SK-N-SH (cell line): ENCODE results near the gene CDH4. TPM values are rescaled to one million over a fixed set of nuclear protein-coding genes. Genes with fewer than 3 reads are reported as not detected.

Experiments
- CTCF ChIA-PET: fragments of 300-600, 350-600 bp; formaldehyde crosslinking; extraction: SDS; loops from one replicate; lab custom pipeline; 2021; lab: Yijun Ruan, JAX
- POLR2A ChIA-PET: fragments of 350-600 bp; sonication (Branson Sonifier 250); formaldehyde crosslinking; extraction: SDS; loops from one replicate; lab custom pipeline; 2020; ENCODE audit warnings: antibody characterized with exemption, inconsistent platforms; lab: Yijun Ruan, JAX
- DNase-seq: peaks from one replicate; pipeline ENCODE4 v3.0.0; 2012
- H2AFZ ChIP-seq: fragments of 200-600 bp; sonication (generic); 2 replicates; pipeline ENCODE4 v1.8.1; 2016; ENCODE audit warnings: antibody characterized with exemption, mild to moderate bottlenecking, low read depth
- H3F3A ChIP-seq: fragments of 200-600 bp; sonication (generic); replicated peaks from 2 replicates; pipeline ENCODE3; 2016; ENCODE audit warnings: antibody characterized with exemption, mild to moderate bottlenecking; ENCODE audit not compliant: insufficient read depth
- H3K27ac ChIP-seq, 2 experiments: fragments of 200-500 bp in 1 of 2; fragments of 200-600 bp in 1 of 2; sonication (Bioruptor generic) in 1 of 2; sonication (generic), shearing (Covaris generic) in 1 of 2; 2 replicates each; pipeline versions ENCODE4 v1.5.1 to v1.6.1; 2014 to 2016; ENCODE audit warnings: low read depth in 2 of 2, inconsistent platforms in 1 of 2, low read length in 1 of 2, mild to moderate bottlenecking in 1 of 2, mixed read lengths in 1 of 2
- H3K27me3 ChIP-seq: fragments of 200-600 bp; sonication (generic), shearing (Covaris generic); 2 replicates; pipeline ENCODE4 v1.6.1; 2016; ENCODE audit warnings: mixed run types; ENCODE audit not compliant: insufficient read depth
- H3K36me3 ChIP-seq, 2 experiments: fragments of 200-500 bp in 1 of 2; fragments of 200-600 bp in 1 of 2; sonication (Bioruptor generic) in 1 of 2; sonication (generic) in 1 of 2; replicated peaks in 1 of 2; 2 replicates each; pipeline versions ENCODE3 to v1.5.1; 2014 to 2016; ENCODE audit warnings: low read length in 1 of 2, mild to moderate bottlenecking in 1 of 2; ENCODE audit not compliant: insufficient read depth in 2 of 2, control insufficient read depth in 1 of 2
- H3K4me1 ChIP-seq, 2 experiments: fragments of 200-500 bp in 1 of 2; fragments of 200-600 bp in 1 of 2; sonication (Bioruptor generic) in 1 of 2; sonication (generic), shearing (Covaris generic) in 1 of 2; 2 replicates each; pipeline versions ENCODE4 v1.5.1 to v1.6.1; 2014 to 2016; ENCODE audit warnings: low read depth in 1 of 2, low read length in 1 of 2, mixed run types in 1 of 2; ENCODE audit not compliant: insufficient read depth in 2 of 2, control insufficient read depth in 1 of 2
- H3K4me2 ChIP-seq: fragments of 200-600 bp; sonication (generic), shearing (Covaris generic); 2 replicates; pipeline ENCODE4 v1.6.1; 2017; ENCODE audit warnings: mixed run types
- H3K4me3 ChIP-seq, 2 experiments: fragments of 200-500 bp in 1 of 2; fragments of 200-600 bp in 1 of 2; sonication (Bioruptor generic) in 1 of 2; sonication (generic), shearing (Covaris generic) in 1 of 2; 2 replicates each; pipeline versions ENCODE4 v1.5.1 to v1.8.1; 2014 to 2016; ENCODE audit warnings: low read depth in 2 of 2, inconsistent platforms in 1 of 2, low read length in 1 of 2, mild to moderate bottlenecking in 1 of 2, mixed read lengths in 1 of 2, moderate library complexity in 1 of 2
- H3K79me2 ChIP-seq: fragments of 200-600 bp; sonication (generic); 2 replicates; pipeline ENCODE4 v1.8.1; 2017; ENCODE audit warnings: mild to moderate bottlenecking; ENCODE audit not compliant: insufficient read depth
- H3K9ac ChIP-seq: fragments of 200-600 bp; sonication (generic); 2 replicates; pipeline ENCODE4 v1.6.1; 2017; ENCODE audit warnings: mixed run types
- H3K9me2 ChIP-seq: fragments of 200-600 bp; sonication (generic); 2 replicates; pipeline ENCODE4 v1.6.1; 2017; ENCODE audit warnings: mixed run types
- H3K9me3 ChIP-seq: fragments of 200-600 bp; sonication (generic); 2 replicates; pipeline ENCODE4 v1.6.1; 2017; ENCODE audit warnings: mixed run types, mild to moderate bottlenecking, moderate library complexity
- H4K20me1 ChIP-seq: fragments of 200-600 bp; sonication (generic); 2 replicates; pipeline ENCODE4 v1.6.1; 2017; ENCODE audit warnings: mild to moderate bottlenecking, mixed run types; ENCODE audit not compliant: insufficient read depth
- CHD2 ChIP-seq: fragments of 150-350 bp; IDR thresholded peaks from 2 replicates; pipeline ENCODE4 v1.6.1; 2018; ENCODE audit warnings: low read length; ENCODE audit not compliant: partially characterized antibody
- ELF1 ChIP-seq: IDR thresholded peaks from 2 replicates; pipeline ENCODE4 v1.4.0; 2012
- FOXM1 ChIP-seq: IDR thresholded peaks from 2 replicates; pipeline ENCODE4 v1.4.0; 2012; ENCODE audit warnings: low read depth, mild to moderate bottlenecking
- IRF3 ChIP-seq: fragments of 150-350 bp; IDR thresholded peaks from 2 replicates; pipeline ENCODE4 v1.6.1; 2016; ENCODE audit warnings: mild to moderate bottlenecking, low read depth, low read length
- JUND ChIP-seq: IDR thresholded peaks from 2 replicates; pipeline ENCODE4 v1.4.0; 2012
- NFIC ChIP-seq: IDR thresholded peaks from 2 replicates; pipeline ENCODE4 v1.4.0; 2012; ENCODE audit warnings: borderline replicate concordance
- NRF1 ChIP-seq: IDR thresholded peaks from 2 replicates; pipeline ENCODE4 v1.6.1; 2012; ENCODE audit warnings: low read depth, mild to moderate bottlenecking, low read length
- PBX3 ChIP-seq: IDR thresholded peaks from 2 replicates; pipeline ENCODE4; 2012
- RAD21 ChIP-seq: IDR thresholded peaks from 2 replicates; pipeline ENCODE4 v1.6.1; 2012; ENCODE audit warnings: mild to moderate bottlenecking, low read length
- RCOR1 ChIP-seq: fragments of 150-350 bp; IDR thresholded peaks from 2 replicates; pipeline ENCODE4 v1.6.1; 2017; ENCODE audit warnings: antibody characterized with exemption, low read length
- REST ChIP-seq: IDR thresholded peaks from 2 replicates; pipeline ENCODE4 v1.6.1; 2012; ENCODE audit warnings: mild to moderate bottlenecking, low read depth, low read length, moderate library complexity
- SIN3A ChIP-seq: IDR thresholded peaks from 2 replicates; pipeline ENCODE4 v1.6.1; 2012; ENCODE audit warnings: low read depth, mild to moderate bottlenecking, low read length, moderate library complexity, borderline replicate concordance
- ZBTB33 ChIP-seq: IDR thresholded peaks from 2 replicates; pipeline ENCODE4 v1.4.0; 2012; ENCODE audit warnings: low read depth, borderline replicate concordance
- WGBS: methylation state at CpG from one replicate; pipeline ENCODE4 v1.1.6; 2017; ENCODE audit warnings: low lambda C conversion rate; 5-methylcytosine and 5-hydroxymethylcytosine counted together
- polyA plus RNA-seq, 3 experiments: library from polyadenylated mRNA; depleted of rRNA; stranded (reverse); fragments of >200 nt; gene quantifications; 2 replicates each; pipeline ENCODE4 v1.2.3, GENCODE V29; 2012

Gene CDH4
- polyA plus RNA-seq, 1 of the 3 experiments (the other 2 are of a cell fraction): not detected

GRCh38 chr20:61723529-61724257 lies 471.6 kb downstream of the CDH4 start:
- TF ChIP-seq IRF3 (no peak), NFIC (no peak), REST (no peak), PBX3 (no peak), JUND (no peak), ZBTB33 (no peak), SIN3A (no peak), CHD2 (no peak), RAD21 (no peak), FOXM1 (no peak), NRF1 (no peak), ELF1 (no peak), RCOR1 (no peak)
- CTCF ChIA-PET: no interaction called here
- Histone ChIP-seq H3K4me2 (no peak overlapping the region), H3F3A (no peaks in the 10 kb centered on the region), H3K27ac (no peak overlapping the region), H2AFZ (no peak overlapping the region), H3K36me3 (no peaks in the 10 kb centered on the region), H3K4me1 (no peaks in the 10 kb centered on the region), H3K27me3 (no peaks in the 10 kb centered on the region), H3K9me2 (no peaks in the 10 kb centered on the region), H3K9me3 (no peaks in the 10 kb centered on the region), H3K4me3 (no peak overlapping the region), H3K9ac (no peak overlapping the region), H3K79me2 (no peaks in the 10 kb centered on the region), H4K20me1 (no peaks in the 10 kb centered on the region)
- 63% methylated on average over 8 of the region's 12 CpGs for WGBS
- POLR2A ChIA-PET: no interaction called here
- no peak for DNase-seq
